HCT116 (cell line): ENCODE results near the gene ATG9A. TPM values are rescaled to one million over a fixed set of nuclear protein-coding genes. Genes with fewer than 3 reads are reported as not detected.

Experiments
- ATAC-seq: fragments of 200-7000 bp; cut with Tn5 transposase; 2 replicates; pipeline ENCODE4 v1.9.1; 2020; ENCODE audit warnings: mild to moderate bottlenecking, moderate library complexity
- BruUV-seq: library from RNA; stranded (reverse); fragments of 400-500 nt; replicated peaks from 2 replicates; lab custom pipeline; 2021; lab: Mats Ljungman, UMichigan
- CTCF ChIA-PET: fragments of 300-600 bp; sonication (Branson Sonifier 250); formaldehyde crosslinking; loops from one replicate; lab custom pipeline; 2021; ENCODE audit warnings: antibody characterized with exemption; lab: Charles Lee
- POLR2A ChIA-PET: fragments of 300-600, 350-600 bp; sonication (Branson Sonifier 250); formaldehyde crosslinking; loops from one replicate; lab custom pipeline; 2021; ENCODE audit warnings: antibody characterized with exemption; lab: Charles Lee
- RAD21 ChIA-PET, 2 experiments: fragments of 300-600 bp; sonication (Branson Sonifier 250); formaldehyde crosslinking; loops; one replicate each; lab custom pipeline; 2023; ENCODE audit warnings: low total read pairs in 2 of 2; ENCODE audit not compliant: uncharacterized antibody in 2 of 2, unreplicated experiment in 2 of 2, low non-redundant PET in 1 of 2; lab: Charles Lee
- DNase-seq: peaks from one replicate; pipeline ENCODE4 v3.0.0-alpha.2; 2010; ENCODE audit warnings: low read depth, low spot score
- H2AFZ ChIP-seq: fragments of 200-600 bp; shearing (Covaris generic), sonication (generic); 2 replicates; pipeline ENCODE4 v1.6.1; 2017; ENCODE audit warnings: low read depth, mixed run types, mixed read lengths, antibody characterized with exemption, low read length; ENCODE audit not compliant: poor library complexity, severe bottlenecking
- H3K27ac ChIP-seq: 2 replicates; pipeline ENCODE4 v1.5.1; 2012; ENCODE audit warnings: low read depth, low read length
- H3K27me3 ChIP-seq: fragments of 200-600 bp; sonication (generic); 2 replicates; pipeline ENCODE4 v1.6.1; 2016; ENCODE audit warnings: mixed run types, low read length, mixed read lengths; ENCODE audit not compliant: insufficient read depth
- H3K36me3 ChIP-seq, 2 experiments: fragments of 200-500 bp in 1 of 2; fragments of 200-600 bp in 1 of 2; sonication (Bioruptor generic) in 1 of 2; sonication (generic) in 1 of 2; 2 replicates each; pipeline versions ENCODE4 v1.5.1 to v1.6.1; 2014 to 2016; ENCODE audit warnings: low read length in 2 of 2, inconsistent platforms in 1 of 2, mixed read lengths in 1 of 2, mixed run types in 1 of 2; ENCODE audit not compliant: insufficient read depth in 2 of 2, control insufficient read depth in 1 of 2
- H3K4me1 ChIP-seq, 2 experiments: fragments of 200-600 bp in 1 of 2; sonication (generic) in 1 of 2; 2 replicates each; pipeline versions ENCODE4 v1.5.1 to v1.6.1; 2012 to 2017; ENCODE audit warnings: low read length in 2 of 2, inconsistent platforms in 1 of 2, mild to moderate bottlenecking in 1 of 2, mixed read lengths in 1 of 2, mixed run types in 1 of 2, moderate library complexity in 1 of 2; ENCODE audit not compliant: insufficient read depth in 2 of 2, control insufficient read depth in 1 of 2
- H3K4me2 ChIP-seq: fragments of 200-600 bp; sonication (generic); 2 replicates; pipeline ENCODE4 v1.6.1; 2017; ENCODE audit warnings: mixed run types, low read length, mixed read lengths
- H3K4me3 ChIP-seq, 2 experiments: fragments of 200-600 bp in 1 of 2; sonication (generic) in 1 of 2; replicated peaks in 1 of 2; 2 replicates each; pipeline ENCODE4 v1.5.1; 2011 to 2016; ENCODE audit warnings: low read length in 2 of 2, control low read depth in 1 of 2, low read depth in 1 of 2, mild to moderate bottlenecking in 1 of 2, mixed read lengths in 1 of 2, mixed run types in 1 of 2
- H3K79me2 ChIP-seq: fragments of 200-600 bp; sonication (generic); 2 replicates; pipeline ENCODE4 v1.6.1; 2017; ENCODE audit warnings: mild to moderate bottlenecking, mixed run types, low read length, moderate library complexity, mixed read lengths; ENCODE audit not compliant: insufficient read depth
- H3K9ac ChIP-seq: fragments of 200-600 bp; sonication (generic); 2 replicates; pipeline ENCODE4 v1.6.1; 2016; ENCODE audit warnings: low read length, mixed read lengths
- H3K9me2 ChIP-seq: fragments of 200-600 bp; sonication (generic), shearing (Covaris generic); 2 replicates; pipeline ENCODE4 v1.6.1; 2017; ENCODE audit warnings: mixed run types, mild to moderate bottlenecking, moderate library complexity; ENCODE audit not compliant: insufficient read depth
- H3K9me3 ChIP-seq, 2 experiments: fragments of 200-500 bp in 1 of 2; fragments of 200-600 bp in 1 of 2; sonication (Bioruptor generic) in 1 of 2; sonication (generic) in 1 of 2; 2 replicates each; pipeline ENCODE4 v1.6.1; 2014 to 2017; ENCODE audit warnings: low read length in 2 of 2, mixed read lengths in 2 of 2, inconsistent platforms in 1 of 2, low read depth in 1 of 2, mild to moderate bottlenecking in 1 of 2, mixed run types in 1 of 2, moderate library complexity in 1 of 2; ENCODE audit not compliant: control insufficient read depth in 1 of 2, insufficient read depth in 1 of 2
- H4K20me1 ChIP-seq: fragments of 200-600 bp; sonication (generic), shearing (Covaris generic); 2 replicates; pipeline ENCODE4 v1.6.1; 2017; ENCODE audit warnings: mixed run types, mild to moderate bottlenecking, moderate library complexity; ENCODE audit not compliant: insufficient read depth
- ATF3 ChIP-seq: IDR thresholded peaks from 2 replicates; pipeline ENCODE4 v1.6.1; 2012
- CBX3 ChIP-seq: IDR thresholded peaks from 2 replicates; pipeline ENCODE4 v1.6.1; 2012; ENCODE audit warnings: low read depth
- CEBPB ChIP-seq: IDR thresholded peaks from 2 replicates; pipeline ENCODE4 v1.6.1; 2012; ENCODE audit warnings: low read depth
- EGR1 ChIP-seq: IDR thresholded peaks from 2 replicates; pipeline ENCODE4 v1.6.1; 2012; ENCODE audit warnings: low read depth
- ELF1 ChIP-seq: IDR thresholded peaks from 2 replicates; pipeline ENCODE4 v1.6.1; 2012; ENCODE audit warnings: low read depth, borderline replicate concordance
- EZH2 ChIP-seq: fragments of 200-600 bp; sonication (generic); IDR thresholded peaks from 2 replicates; pipeline ENCODE4 v1.6.1; 2017; ENCODE audit warnings: antibody characterized with exemption, mixed run types
- FOSL1 ChIP-seq: IDR thresholded peaks from 2 replicates; pipeline ENCODE4 v1.6.1; 2012; ENCODE audit warnings: low read depth
- JUND ChIP-seq: IDR thresholded peaks from 2 replicates; pipeline ENCODE4 v1.6.1; 2012
- POLR2A ChIP-seq: IDR thresholded peaks from 2 replicates; pipeline ENCODE4 v1.7.0; 2011; ENCODE audit warnings: borderline replicate concordance; ENCODE audit not compliant: insufficient read depth, insufficient read length; ENCODE audit errors: extremely low read depth
- POLR2AphosphoS5 ChIP-seq: IDR thresholded peaks from 2 replicates; pipeline ENCODE4 v1.6.1; 2011; ENCODE audit warnings: mild to moderate bottlenecking, low read depth, low read length, moderate library complexity
- RAD21 ChIP-seq: IDR thresholded peaks from 2 replicates; pipeline ENCODE4 v1.6.1; 2012; ENCODE audit warnings: low read depth, mild to moderate bottlenecking
- SIN3A ChIP-seq: IDR thresholded peaks from 2 replicates; pipeline ENCODE4 v1.6.1; 2012; ENCODE audit warnings: low read depth
- SP1 ChIP-seq: IDR thresholded peaks from 2 replicates; pipeline ENCODE4 v1.6.1; 2012; ENCODE audit warnings: low read depth
- SRF ChIP-seq: IDR thresholded peaks from 2 replicates; pipeline ENCODE4 v1.6.1; 2012; ENCODE audit warnings: low read depth
- ZFX ChIP-seq: fragments of 450-650 bp; IDR thresholded peaks from 2 replicates; pipeline ENCODE4 v1.6.1; 2017
- intact Hi-C: fragments of 100-400 bp; cut with micrococcal nuclease; formaldehyde crosslinking; loops from 2 replicates; pipeline ENCODE4 v1.10.0; 2022
- total RNA-seq: library from RNA; stranded (reverse); gene quantifications from one replicate; pipeline ENCODE4 v1.2.1, GENCODE V29; 2021; ENCODE audit not compliant: unreplicated experiment
- TF ChIP-seq, protein P1 (sequence below): IDR thresholded peaks from 2 replicates; pipeline ENCODE4 v1.6.1; 2012
- TF ChIP-seq, protein P2 (sequence below), 3 experiments: fragments of 200-600 bp in 1 of 3; sonication (generic) in 1 of 3; IDR thresholded peaks in 2 of 3; conservative IDR thresholded peaks in 1 of 3; 2 replicates each; pipeline ENCODE4 v1.5.1; 2012 to 2017; ENCODE audit warnings: low read depth in 2 of 3, low read length in 2 of 3, antibody characterized with exemption in 1 of 3, borderline replicate concordance in 1 of 3, control low read depth in 1 of 3, mild to moderate bottlenecking in 1 of 3, mixed read lengths in 1 of 3, mixed run types in 1 of 3, moderate library complexity in 1 of 3; ENCODE audit not compliant: insufficient read depth in 1 of 3
- TF ChIP-seq, protein P3 (sequence below): IDR thresholded peaks from 2 replicates; pipeline ENCODE4 v1.6.1; 2011; ENCODE audit warnings: mild to moderate bottlenecking, low read length, moderate library complexity; ENCODE audit not compliant: insufficient replicate concordance; ENCODE audit errors: extremely low read depth
- TF ChIP-seq, protein P4 (sequence below): IDR thresholded peaks from 2 replicates; pipeline ENCODE4 v1.6.1; 2012; ENCODE audit warnings: low read depth

The ATG9A gene
- total RNA-seq, 1 experiment from 2014 or later, result 51.8 TPM

DNA sequence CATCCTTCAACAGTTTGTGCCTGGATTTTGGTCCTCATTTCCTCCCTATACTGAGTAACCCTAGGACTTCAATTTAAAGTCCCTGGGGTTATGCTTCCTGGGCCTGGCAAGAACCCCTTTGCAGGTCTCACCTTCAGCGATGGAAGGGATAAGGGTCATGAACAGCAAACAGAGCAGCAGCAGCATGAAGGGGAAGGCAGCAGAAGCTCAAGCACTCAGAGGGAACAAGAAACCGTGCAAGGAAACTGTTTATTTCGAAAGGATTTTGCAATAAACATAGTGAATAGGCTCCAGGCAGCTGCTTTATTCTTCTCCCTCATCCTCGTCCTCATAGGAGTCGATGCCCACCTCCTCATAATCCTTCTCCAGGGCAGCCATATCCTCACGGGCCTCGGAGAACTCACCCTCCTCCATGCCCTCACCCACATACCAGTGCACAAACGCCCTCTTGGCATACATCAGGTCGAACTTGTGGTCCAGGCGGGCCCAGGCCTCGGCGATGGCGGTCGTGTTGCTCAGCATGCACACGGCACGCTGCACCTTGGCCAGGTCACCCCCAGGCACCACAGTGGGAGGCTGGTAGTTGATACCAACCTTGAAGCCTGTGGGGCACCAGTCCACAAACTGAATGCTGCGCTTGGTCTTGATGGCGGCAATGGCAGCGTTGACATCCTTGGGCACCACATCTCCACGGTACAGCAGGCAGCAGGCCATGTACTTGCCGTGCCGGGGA is 20.8 kb upstream of the ATG9A start:
- H3K4me2 ChIP-seq, result peak overlapping the region; percentile 69
- ChIA-PET RAD21 (no interaction called here), POLR2A (interaction anchor here (1.2 to 1.8 kb wide), 7 partner anchors 21 to 45 kb away, joined by 3 to 8 read pairs (median 4); partner anchors contain the start of genes ANKZF1, ATG9A, DNAJB2 and ZFAND2B), CTCF (interaction anchor here (1.2 to 2.8 kb wide), 4 partner anchors 24 to 45 kb away, joined by 3 to 14 read pairs (median 10); partner anchors contain the start of gene DNAJB2)
- intact Hi-C loops, result no loop called here
- H3K9ac ChIP-seq, result peak overlapping the region; percentile 38; the same call in 1 of the 2 replicates
- no peaks in the 10 kb centered on the region for H3K9me3 ChIP-seq
- H2AFZ ChIP-seq, result no peak overlapping the region
- H3K27ac ChIP-seq, result peak overlapping the region; percentile 63
- H3K27me3 ChIP-seq, result peaks cover 5% of the 10 kb centered on the region; the same call in 1 of the 2 replicates
- peaks cover 35% of the 10 kb centered on the region; the same call in 1 of the 2 replicates for H3K79me2 ChIP-seq
- no peaks in the 10 kb centered on the region for H3K9me2 ChIP-seq
- DNase-seq (no peak), ATAC-seq (no peak)
- H3K4me3 ChIP-seq, result no peak overlapping the region
- TF ChIP-seq ZFX (no peak), POLR2AphosphoS5 (no peak), EGR1 (no peak), SRF (no peak), SP1 (no peak), JUND (no peak), POLR2A (no peak), CEBPB (no peak), SIN3A (no peak), RAD21 (no peak), FOSL1 (no peak), EZH2 (no peak), ELF1 (no peak), ATF3 (no peak), CBX3 (no peak)
- TF ChIP-seq, protein P1, sequence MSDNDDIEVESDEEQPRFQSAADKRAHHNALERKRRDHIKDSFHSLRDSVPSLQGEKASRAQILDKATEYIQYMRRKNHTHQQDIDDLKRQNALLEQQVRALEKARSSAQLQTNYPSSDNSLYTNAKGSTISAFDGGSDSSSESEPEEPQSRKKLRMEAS, result no peak
- TF ChIP-seq, protein P2, sequence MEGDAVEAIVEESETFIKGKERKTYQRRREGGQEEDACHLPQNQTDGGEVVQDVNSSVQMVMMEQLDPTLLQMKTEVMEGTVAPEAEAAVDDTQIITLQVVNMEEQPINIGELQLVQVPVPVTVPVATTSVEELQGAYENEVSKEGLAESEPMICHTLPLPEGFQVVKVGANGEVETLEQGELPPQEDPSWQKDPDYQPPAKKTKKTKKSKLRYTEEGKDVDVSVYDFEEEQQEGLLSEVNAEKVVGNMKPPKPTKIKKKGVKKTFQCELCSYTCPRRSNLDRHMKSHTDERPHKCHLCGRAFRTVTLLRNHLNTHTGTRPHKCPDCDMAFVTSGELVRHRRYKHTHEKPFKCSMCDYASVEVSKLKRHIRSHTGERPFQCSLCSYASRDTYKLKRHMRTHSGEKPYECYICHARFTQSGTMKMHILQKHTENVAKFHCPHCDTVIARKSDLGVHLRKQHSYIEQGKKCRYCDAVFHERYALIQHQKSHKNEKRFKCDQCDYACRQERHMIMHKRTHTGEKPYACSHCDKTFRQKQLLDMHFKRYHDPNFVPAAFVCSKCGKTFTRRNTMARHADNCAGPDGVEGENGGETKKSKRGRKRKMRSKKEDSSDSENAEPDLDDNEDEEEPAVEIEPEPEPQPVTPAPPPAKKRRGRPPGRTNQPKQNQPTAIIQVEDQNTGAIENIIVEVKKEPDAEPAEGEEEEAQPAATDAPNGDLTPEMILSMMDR (IDR thresholded peaks at IDR 0.05 in 2 of 3, conservative IDR thresholded peaks at IDR 0.05 in 1 of 3; ENCODE audit: borderline replicate concordance in 1 of 3, insufficient read depth in 1 of 3, low read depth in 2 of 3, low read length in 2 of 3), result no peak
- TF ChIP-seq, protein P3, sequence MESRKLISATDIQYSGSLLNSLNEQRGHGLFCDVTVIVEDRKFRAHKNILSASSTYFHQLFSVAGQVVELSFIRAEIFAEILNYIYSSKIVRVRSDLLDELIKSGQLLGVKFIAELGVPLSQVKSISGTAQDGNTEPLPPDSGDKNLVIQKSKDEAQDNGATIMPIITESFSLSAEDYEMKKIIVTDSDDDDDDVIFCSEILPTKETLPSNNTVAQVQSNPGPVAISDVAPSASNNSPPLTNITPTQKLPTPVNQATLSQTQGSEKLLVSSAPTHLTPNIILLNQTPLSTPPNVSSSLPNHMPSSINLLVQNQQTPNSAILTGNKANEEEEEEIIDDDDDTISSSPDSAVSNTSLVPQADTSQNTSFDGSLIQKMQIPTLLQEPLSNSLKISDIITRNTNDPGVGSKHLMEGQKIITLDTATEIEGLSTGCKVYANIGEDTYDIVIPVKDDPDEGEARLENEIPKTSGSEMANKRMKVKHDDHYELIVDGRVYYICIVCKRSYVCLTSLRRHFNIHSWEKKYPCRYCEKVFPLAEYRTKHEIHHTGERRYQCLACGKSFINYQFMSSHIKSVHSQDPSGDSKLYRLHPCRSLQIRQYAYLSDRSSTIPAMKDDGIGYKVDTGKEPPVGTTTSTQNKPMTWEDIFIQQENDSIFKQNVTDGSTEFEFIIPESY, result no peak
- TF ChIP-seq, protein P4, sequence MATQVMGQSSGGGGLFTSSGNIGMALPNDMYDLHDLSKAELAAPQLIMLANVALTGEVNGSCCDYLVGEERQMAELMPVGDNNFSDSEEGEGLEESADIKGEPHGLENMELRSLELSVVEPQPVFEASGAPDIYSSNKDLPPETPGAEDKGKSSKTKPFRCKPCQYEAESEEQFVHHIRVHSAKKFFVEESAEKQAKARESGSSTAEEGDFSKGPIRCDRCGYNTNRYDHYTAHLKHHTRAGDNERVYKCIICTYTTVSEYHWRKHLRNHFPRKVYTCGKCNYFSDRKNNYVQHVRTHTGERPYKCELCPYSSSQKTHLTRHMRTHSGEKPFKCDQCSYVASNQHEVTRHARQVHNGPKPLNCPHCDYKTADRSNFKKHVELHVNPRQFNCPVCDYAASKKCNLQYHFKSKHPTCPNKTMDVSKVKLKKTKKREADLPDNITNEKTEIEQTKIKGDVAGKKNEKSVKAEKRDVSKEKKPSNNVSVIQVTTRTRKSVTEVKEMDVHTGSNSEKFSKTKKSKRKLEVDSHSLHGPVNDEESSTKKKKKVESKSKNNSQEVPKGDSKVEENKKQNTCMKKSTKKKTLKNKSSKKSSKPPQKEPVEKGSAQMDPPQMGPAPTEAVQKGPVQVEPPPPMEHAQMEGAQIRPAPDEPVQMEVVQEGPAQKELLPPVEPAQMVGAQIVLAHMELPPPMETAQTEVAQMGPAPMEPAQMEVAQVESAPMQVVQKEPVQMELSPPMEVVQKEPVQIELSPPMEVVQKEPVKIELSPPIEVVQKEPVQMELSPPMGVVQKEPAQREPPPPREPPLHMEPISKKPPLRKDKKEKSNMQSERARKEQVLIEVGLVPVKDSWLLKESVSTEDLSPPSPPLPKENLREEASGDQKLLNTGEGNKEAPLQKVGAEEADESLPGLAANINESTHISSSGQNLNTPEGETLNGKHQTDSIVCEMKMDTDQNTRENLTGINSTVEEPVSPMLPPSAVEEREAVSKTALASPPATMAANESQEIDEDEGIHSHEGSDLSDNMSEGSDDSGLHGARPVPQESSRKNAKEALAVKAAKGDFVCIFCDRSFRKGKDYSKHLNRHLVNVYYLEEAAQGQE, result no peak
- peaks cover 3 to 5% of the 10 kb centered on the region in 2 experiments; a peak in 2 of 4 replicates for H3K36me3 ChIP-seq
- peaks cover 39 to 71% of the 10 kb centered on the region in 2 experiments for H3K4me1 ChIP-seq
- BruUV-seq, result no TSS peak
- H4K20me1 ChIP-seq, result no peaks in the 10 kb centered on the region
